Thyroid gland (tissue), 4 donors: ENCODE data around the gene INTS11. TPM values are rescaled to one million over a fixed set of nuclear protein-coding genes. Genes with fewer than 3 reads are reported as not detected.
"Not testable (repeated sequence)": the region's sequence is repeated elsewhere in the genome, so short reads cannot be mapped to it uniquely, and the experiment has no call there.

Source experiments
- DNase-seq, 2 donors: peaks; one replicate each; pipeline ENCODE4 v3.0.0-alpha.2; 2019
- H3K27ac ChIP-seq, 3 donors: fragments of 200-600 bp; sonication (generic); 1 replicate in 2 of 3; 2 replicates in 1 of 3; pipeline ENCODE4 v1.5.1; 2016 to 2019; ENCODE audit warnings: mild to moderate bottlenecking in 1 of 3, moderate library complexity in 1 of 3
- H3K27me3 ChIP-seq: fragments of 200-600 bp; sonication (generic); one replicate; pipeline ENCODE4 v1.5.1; 2019
- H3K36me3 ChIP-seq, 2 donors: fragments of 200-600 bp; sonication (generic); one replicate each; pipeline ENCODE4 v1.5.1; 2016 to 2019
- H3K4me1 ChIP-seq, 2 donors: fragments of 200-600 bp; sonication (generic); one replicate each; pipeline ENCODE4 v1.5.1; 2017 to 2019
- H3K4me3 ChIP-seq, 3 donors: fragments of 200-600 bp; sonication (generic); replicated peaks in 1 of 3; 1 replicate in 2 of 3; 2 replicates in 1 of 3; pipeline ENCODE4 v1.5.1; 2016; ENCODE audit warnings: mild to moderate bottlenecking in 1 of 3
- H3K9me3 ChIP-seq: fragments of 200-600 bp; sonication (generic); one replicate; pipeline ENCODE4 v1.5.1; 2017
- CTCF ChIP-seq, 6 experiments: fragments of 200-600 bp in 3 of 6; fragments of 450-650 bp in 3 of 6; sonication (generic) in 3 of 6; IDR thresholded peaks; one replicate each; pipeline ENCODE4 v1.5.1; 2016 to 2019; ENCODE audit warnings: antibody characterized with exemption in 6 of 6, mild to moderate bottlenecking in 2 of 6, inconsistent platforms in 1 of 6, moderate library complexity in 1 of 6
- POLR2A ChIP-seq, 2 donors: fragments of 450-650 bp; IDR thresholded peaks; one replicate each; pipeline ENCODE4 v1.6.1; 2017; ENCODE audit warnings: antibody characterized with exemption in 2 of 2, mild to moderate bottlenecking in 2 of 2, moderate library complexity in 1 of 2
- WGBS, 2 donors: methylation state at CpG; one replicate each; pipeline ENCODE4 v1.1.5; 2017; 5-methylcytosine and 5-hydroxymethylcytosine counted together
- intact Hi-C: fragments of 100-400 bp; cut with DNase I; formaldehyde crosslinking; loops from one replicate; pipeline ENCODE4 v1.15.1; 2023
- total RNA-seq, 4 donors: library from RNA; depleted of rRNA; stranded (reverse); fragments of >200 nt; gene quantifications; one replicate each; pipeline ENCODE4 v1.2.3, GENCODE V29; 2016

The INTS11 gene
- total RNA-seq, 4 donors from 2014 or later, result 68.9 to 116 (median 94.7) TPM

GRCh38 chr1:1371364-1371745 is 46.9 kb upstream of the INTS11 start:
- no peak for TF ChIP-seq CTCF (IDR thresholded peaks at IDR 0.05)
- TF ChIP-seq POLR2A (IDR thresholded peaks at IDR 0.05), result no peak
- Histone ChIP-seq H3K27me3 (no peaks in the 10 kb centered on the region), H3K4me1 (peaks cover 23 to 25% of the 10 kb centered on the region in 2 donors), H3K36me3 (peaks cover 0 to 4% of the 10 kb centered on the region in 2 donors), H3K9me3 (no peaks in the 10 kb centered on the region), H3K4me3 (no peak overlapping the region), H3K27ac (no peak overlapping the region)
- WGBS, 2 donors, result 70 to 82% methylated on average over 10 to 12 of the region's 12 CpGs
- intact Hi-C loops, result loop anchor here (10.0 kb wide), 1 partner anchor 257 kb away; the partner anchor contains the start of gene C1orf159
- DNase-seq, result no peak

GRCh38 chr1:1370771-1371300 is 46.4 kb upstream of the INTS11 start:
- DNase-seq, result no peak
- WGBS, 2 donors, result 78 to 87% methylated on average over 6 to 12 of the region's 16 CpGs

GRCh38 chr1:1370094-1370493 is 45.6 kb upstream of the INTS11 start:
- intact Hi-C loops, result loop anchor here (10.0 kb wide), 1 partner anchor 255 kb away; the partner anchor contains the start of gene C1orf159

More at GRCh38 chr1:1370771-1371300, 46.4 kb upstream of the INTS11 start:
- Histone ChIP-seq H3K9me3 (no peaks in the 10 kb centered on the region), H3K27me3 (no peaks in the 10 kb centered on the region), H3K4me3 (no peak overlapping the region), H3K4me1 (peaks cover 20 to 25% of the 10 kb centered on the region in 2 donors), H3K27ac (no peak overlapping the region), H3K36me3 (peaks cover 0 to 4% of the 10 kb centered on the region in 2 donors)
- intact Hi-C loops, result loop anchor here (10.0 kb wide), 1 partner anchor 256 kb away; the partner anchor contains the start of gene C1orf159
- no peak for TF ChIP-seq POLR2A (IDR thresholded peaks at IDR 0.05)

GRCh38 chr1:1367315-1367714 is 42.9 kb upstream of the INTS11 start:
- no peak overlapping the region for H3K4me3 ChIP-seq
- WGBS, 2 donors, result 96 to 97% methylated on average over 5 of the region's 5 CpGs
- H3K27me3 ChIP-seq, result no peaks in the 10 kb centered on the region

More at GRCh38 chr1:1370094-1370493, 45.6 kb upstream of the INTS11 start:
- not testable (repeated sequence) for H3K9me3 ChIP-seq, H3K36me3 ChIP-seq, DNase-seq, H3K27me3 ChIP-seq, H3K27ac ChIP-seq, H3K4me3 ChIP-seq
- H3K4me1 ChIP-seq, result peaks cover 18 to 25% of the 10 kb centered on the region in 2 donors
- 92 to 96% methylated on average over 14 of the region's 14 CpGs for WGBS, 2 donors

GRCh38 chr1:1366699-1367066 is 42.2 kb upstream of the INTS11 start:
- Histone ChIP-seq H3K9me3 (no peaks in the 10 kb centered on the region), H3K27me3 (no peaks in the 10 kb centered on the region), H3K4me1 (peaks cover 2% of the 10 kb centered on the region in 2 donors), H3K36me3 (no peaks in the 10 kb centered on the region), H3K4me3 (no peak overlapping the region), H3K27ac (no peak overlapping the region)
- WGBS, 2 donors, result 94 to 97% methylated on average over 3 of the region's 3 CpGs
- no peak for TF ChIP-seq CTCF (IDR thresholded peaks at IDR 0.05)
- TF ChIP-seq POLR2A (IDR thresholded peaks at IDR 0.05), result no peak
- DNase-seq, result no peak
- intact Hi-C loops, result no loop called here

More at GRCh38 chr1:1367315-1367714, 42.9 kb upstream of the INTS11 start:
- intact Hi-C loops, result no loop called here
- no peak for DNase-seq
- H3K36me3 ChIP-seq, result no peaks in the 10 kb centered on the region
- no peaks in the 10 kb centered on the region for H3K9me3 ChIP-seq
- H3K4me1 ChIP-seq, result peaks cover 8 to 9% of the 10 kb centered on the region in 2 donors
- TF ChIP-seq CTCF (IDR thresholded peaks at IDR 0.05), result no peak
- TF ChIP-seq POLR2A (IDR thresholded peaks at IDR 0.05), result no peak
- no peak overlapping the region for H3K27ac ChIP-seq

GRCh38 chr1:1365875-1366698 is 41.6 kb upstream of the INTS11 start:
- Histone ChIP-seq H3K36me3 (no peaks in the 10 kb centered on the region), H3K9me3 (no peaks in the 10 kb centered on the region), H3K4me3 (no peak overlapping the region), H3K4me1 (peaks cover 0 to 5% of the 10 kb centered on the region in 2 donors), H3K27me3 (no peaks in the 10 kb centered on the region), H3K27ac (no peak overlapping the region)
- DNase-seq, result no peak
- intact Hi-C loops, result no loop called here
- TF ChIP-seq POLR2A (IDR thresholded peaks at IDR 0.05) (no peak), CTCF (IDR thresholded peaks at IDR 0.05) (no peak)
- 84% methylated on average over 10 of the region's 10 CpGs for WGBS, 2 donors
